Neutrophil (primary cell): ENCODE results near the gene DNLZ.

Source experiments
- H3K27ac ChIP-seq: fragments of 200-600 bp; sonication (generic); 2 replicates; pipeline ENCODE4 v1.5.1; 2016; ENCODE audit warnings: mild to moderate bottlenecking, moderate library complexity
- H3K27me3 ChIP-seq: fragments of 200-600 bp; sonication (generic); 2 replicates; pipeline ENCODE4 v1.6.0; 2016; ENCODE audit warnings: mild to moderate bottlenecking
- H3K36me3 ChIP-seq: fragments of 200-600 bp; sonication (generic); 2 replicates; pipeline ENCODE4 v1.5.1; 2017
- H3K4me1 ChIP-seq, 2 experiments: fragments of 200-600 bp in 1 of 2; sonication (generic) in 1 of 2; 1 replicate in 1 of 2; 2 replicates in 1 of 2; pipeline versions ENCODE4 v1.5.1 to v1.6.1; 2013 to 2016; ENCODE audit warnings: low read depth in 1 of 2, low read length in 1 of 2, mild to moderate bottlenecking in 1 of 2, moderate library complexity in 1 of 2; ENCODE audit not compliant: control insufficient read depth in 1 of 2, insufficient read depth in 1 of 2
- H3K4me3 ChIP-seq, 2 experiments: fragments of 200-600 bp in 1 of 2; sonication (generic) in 1 of 2; 1 replicate in 1 of 2; 2 replicates in 1 of 2; pipeline ENCODE4 v1.5.1; 2013 to 2016; ENCODE audit warnings: low read depth in 1 of 2, low read length in 1 of 2, mild to moderate bottlenecking in 1 of 2, moderate library complexity in 1 of 2
- H3K9me3 ChIP-seq: fragments of 200-600 bp; sonication (generic); 2 replicates; pipeline ENCODE4 v1.5.1; 2016
- TF ChIP-seq, protein P1 (sequence below): fragments of 200-600 bp; sonication (generic); IDR thresholded peaks from 2 replicates; pipeline ENCODE4 v1.5.1; 2016; ENCODE audit warnings: antibody characterized with exemption

Gene DNLZ

DNA sequence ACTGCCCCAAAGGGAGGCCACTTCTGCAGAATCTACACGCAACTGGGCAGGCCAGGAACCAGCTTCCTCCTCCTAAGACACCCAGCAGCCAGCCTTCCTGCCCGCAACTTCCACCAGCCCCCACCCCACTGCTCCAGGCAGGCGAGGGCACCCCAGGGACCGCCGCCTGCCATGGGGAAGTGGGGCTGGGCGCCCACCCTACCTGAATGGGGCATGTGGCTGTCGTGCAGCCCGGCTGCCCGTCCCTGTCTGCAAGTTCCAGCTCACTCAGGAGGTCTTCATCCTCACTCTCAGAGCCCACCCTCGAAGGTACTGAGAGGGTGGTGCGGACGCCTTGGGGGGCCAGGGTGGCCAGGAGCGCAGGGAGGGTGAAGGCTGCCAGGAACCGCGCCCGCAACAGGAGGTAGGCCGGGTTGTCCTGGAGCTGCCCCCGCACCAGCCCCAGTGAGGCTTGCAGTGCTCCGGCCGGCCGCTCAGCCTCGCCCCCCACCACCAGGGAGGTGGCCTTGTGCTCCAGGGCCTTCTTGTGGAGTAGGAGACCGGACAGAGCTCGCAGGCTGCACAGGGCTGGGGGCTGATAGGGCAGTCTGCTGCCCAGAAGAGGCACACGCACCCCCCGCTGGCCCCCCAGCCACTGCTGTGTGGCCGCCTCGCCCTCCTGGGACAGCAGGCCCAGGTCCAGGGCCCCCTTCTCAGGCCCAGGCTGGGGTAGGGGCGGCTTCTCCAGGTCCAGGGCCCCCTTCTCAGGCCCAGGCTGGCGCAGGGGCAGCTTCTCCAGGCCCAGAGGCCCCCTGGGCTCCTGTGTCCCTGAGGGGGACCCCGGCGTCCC, 14.0 kb upstream of the DNLZ start:
- TF ChIP-seq, protein P1, sequence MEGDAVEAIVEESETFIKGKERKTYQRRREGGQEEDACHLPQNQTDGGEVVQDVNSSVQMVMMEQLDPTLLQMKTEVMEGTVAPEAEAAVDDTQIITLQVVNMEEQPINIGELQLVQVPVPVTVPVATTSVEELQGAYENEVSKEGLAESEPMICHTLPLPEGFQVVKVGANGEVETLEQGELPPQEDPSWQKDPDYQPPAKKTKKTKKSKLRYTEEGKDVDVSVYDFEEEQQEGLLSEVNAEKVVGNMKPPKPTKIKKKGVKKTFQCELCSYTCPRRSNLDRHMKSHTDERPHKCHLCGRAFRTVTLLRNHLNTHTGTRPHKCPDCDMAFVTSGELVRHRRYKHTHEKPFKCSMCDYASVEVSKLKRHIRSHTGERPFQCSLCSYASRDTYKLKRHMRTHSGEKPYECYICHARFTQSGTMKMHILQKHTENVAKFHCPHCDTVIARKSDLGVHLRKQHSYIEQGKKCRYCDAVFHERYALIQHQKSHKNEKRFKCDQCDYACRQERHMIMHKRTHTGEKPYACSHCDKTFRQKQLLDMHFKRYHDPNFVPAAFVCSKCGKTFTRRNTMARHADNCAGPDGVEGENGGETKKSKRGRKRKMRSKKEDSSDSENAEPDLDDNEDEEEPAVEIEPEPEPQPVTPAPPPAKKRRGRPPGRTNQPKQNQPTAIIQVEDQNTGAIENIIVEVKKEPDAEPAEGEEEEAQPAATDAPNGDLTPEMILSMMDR: no peak

DNA sequence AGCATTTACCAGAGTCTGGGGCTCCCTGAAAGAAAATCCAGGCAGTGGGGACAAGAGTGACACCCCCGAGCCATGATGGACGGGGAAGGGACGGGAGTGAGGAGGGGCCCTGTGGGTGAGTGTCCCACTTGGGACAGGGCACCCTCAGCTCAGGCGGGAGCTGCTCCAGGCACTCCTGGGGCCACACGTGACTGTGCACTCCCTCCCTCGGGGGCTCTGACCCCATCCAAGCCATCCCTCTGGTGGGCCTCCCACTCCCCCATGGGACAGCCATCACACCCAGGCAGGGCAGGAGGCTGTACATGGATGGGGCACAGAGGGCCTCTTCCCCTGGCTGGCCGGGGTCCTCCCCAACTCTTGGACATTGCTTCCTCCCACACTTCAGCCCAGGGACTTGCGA, 12.9 kb upstream of the DNLZ start:
- peaks cover 29 to 33% of the 10 kb centered on the region in 2 experiments for H3K4me1 ChIP-seq
- H3K27me3 ChIP-seq: no peaks in the 10 kb centered on the region
- no peak overlapping the region for H3K27ac ChIP-seq
- H3K36me3 ChIP-seq: peaks cover 39% of the 10 kb centered on the region
- no peak overlapping the region for H3K4me3 ChIP-seq
- TF ChIP-seq, protein P1: no peak
- H3K9me3 ChIP-seq: no peaks in the 10 kb centered on the region

More for the DNA sequence above, 14.0 kb upstream of the DNLZ start:
- H3K4me1 ChIP-seq: peaks cover 22 to 27% of the 10 kb centered on the region in 2 experiments
- no peak overlapping the region for H3K27ac ChIP-seq
- H3K27me3 ChIP-seq: no peaks in the 10 kb centered on the region
- H3K4me3 ChIP-seq: no peak overlapping the region
- peaks cover 50% of the 10 kb centered on the region for H3K36me3 ChIP-seq
- no peaks in the 10 kb centered on the region for H3K9me3 ChIP-seq

DNA sequence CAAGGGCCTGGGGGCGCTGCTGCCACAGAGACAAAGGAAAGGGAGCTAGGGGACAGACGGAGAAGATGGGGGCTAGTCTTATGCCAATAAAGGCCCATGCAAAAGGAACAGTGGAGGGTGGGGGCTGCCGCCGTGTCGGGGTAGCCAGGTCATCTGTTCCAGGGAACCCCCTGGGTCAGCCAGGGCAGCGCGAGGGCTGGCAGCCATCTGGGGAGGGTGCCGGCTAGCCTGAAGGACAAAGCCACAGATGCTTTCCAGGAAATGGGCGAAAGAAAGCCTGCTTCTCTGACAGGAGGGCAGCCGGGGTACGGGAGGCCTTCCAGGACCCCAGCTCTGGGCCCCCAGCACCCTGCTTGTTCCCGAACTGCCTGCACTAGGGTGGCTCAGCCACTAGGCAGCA, 11.6 kb upstream of the DNLZ start:
- peaks cover 29 to 33% of the 10 kb centered on the region in 2 experiments for H3K4me1 ChIP-seq
- H3K9me3 ChIP-seq: no peaks in the 10 kb centered on the region
- H3K27ac ChIP-seq: no peak overlapping the region
- H3K4me3 ChIP-seq: no peak overlapping the region
- peaks cover 37% of the 10 kb centered on the region for H3K36me3 ChIP-seq
- H3K27me3 ChIP-seq: no peaks in the 10 kb centered on the region
- TF ChIP-seq, protein P1: no peak

DNA sequence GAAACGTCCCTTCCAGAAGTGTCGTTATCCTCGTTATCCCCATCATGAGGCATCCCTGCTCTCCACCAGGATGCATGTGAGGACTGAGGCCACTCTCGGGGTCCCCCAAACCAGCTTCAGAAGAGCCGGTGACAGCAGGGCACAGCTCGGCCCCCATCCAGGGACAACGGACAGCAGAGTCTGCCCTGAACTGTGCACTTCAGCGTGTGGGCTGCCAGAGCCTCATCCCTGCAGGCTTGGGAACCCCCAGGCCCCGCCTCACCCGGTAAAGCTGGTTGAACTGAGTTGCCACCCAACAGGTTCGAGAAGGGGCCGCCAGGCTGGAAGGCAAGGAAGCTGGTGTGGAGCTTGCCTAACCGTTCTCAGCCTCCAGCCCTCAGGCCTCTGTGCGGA, 10.6 kb upstream of the DNLZ start:
- Histone ChIP-seq H3K27ac (peak overlapping the region; percentile 73), H3K4me1 (peaks cover 29 to 33% of the 10 kb centered on the region in 2 experiments), H3K9me3 (no peaks in the 10 kb centered on the region), H3K36me3 (peaks cover 34% of the 10 kb centered on the region), H3K4me3 (no peak overlapping the region), H3K27me3 (no peaks in the 10 kb centered on the region)
- TF ChIP-seq, protein P1: no peak

DNA sequence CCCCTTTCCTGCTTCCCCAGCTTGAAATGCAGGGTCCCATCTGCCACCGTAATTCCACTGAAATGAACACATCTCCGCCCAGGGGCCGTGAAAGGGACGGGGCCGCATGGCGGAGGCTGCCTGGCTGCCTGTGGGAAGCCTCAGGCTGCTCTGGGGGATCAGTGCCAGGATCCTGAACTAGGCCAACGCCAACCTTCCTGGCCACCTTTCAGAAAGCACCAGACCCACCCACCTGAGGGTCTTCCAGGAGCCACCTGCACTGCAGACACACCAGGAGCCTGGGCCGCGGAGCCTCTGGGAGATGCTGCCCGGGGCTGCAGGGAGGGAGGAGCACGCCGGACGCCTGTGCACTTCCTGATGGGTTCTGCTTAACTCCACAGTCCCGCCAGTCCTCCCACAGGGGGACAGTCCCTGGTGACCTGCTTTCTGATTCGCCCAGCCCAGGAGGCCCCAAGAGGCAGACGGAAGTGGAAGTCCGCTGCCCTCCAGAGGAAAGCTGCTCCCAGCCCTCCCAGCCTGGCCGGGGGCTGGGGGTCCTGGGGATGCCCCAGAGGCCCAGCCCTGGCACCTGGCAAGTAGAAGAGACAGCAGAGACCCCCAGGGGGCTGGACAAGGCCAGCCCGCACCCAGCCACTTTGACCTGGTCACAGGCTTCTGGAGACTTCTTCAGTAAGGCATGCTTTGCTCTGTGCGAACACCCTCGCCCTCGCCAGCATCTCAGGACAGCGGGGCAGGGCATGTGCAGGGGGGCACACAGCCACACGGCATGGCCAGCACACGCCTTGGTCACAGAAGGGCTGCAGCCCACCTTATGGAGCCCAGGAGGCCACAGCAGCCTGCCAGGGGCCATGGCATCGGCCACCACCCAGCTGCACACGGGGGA, 10.0 kb upstream of the DNLZ start, which contains the start of gene CARD9:
TSS of gene CARD9 (minus strand) at position 370 of the 883 bp plus-strand sequence. CDS start 1,591 bp downstream, outside the sequence.
- TF ChIP-seq, protein P1: no peak
- Histone ChIP-seq H3K4me1 (peaks cover 29 to 33% of the 10 kb centered on the region in 2 experiments), H3K9me3 (no peaks in the 10 kb centered on the region), H3K27ac (peak within 1 kb of the TSS; percentile 73), H3K4me3 (peak within 1 kb of the TSS; percentile 51 to 63), H3K27me3 (no peaks in the 10 kb centered on the region), H3K36me3 (peaks cover 28% of the 10 kb centered on the region)
